IgD-negative memory B cell (primary cell): ENCODE measurements around the gene ZNF618. TPM values are rescaled to one million over a fixed set of nuclear protein-coding genes. Genes with fewer than 3 reads are reported as not detected.

Experiments used
- H3K27ac Mint-ChIP-seq, 3 donors: one replicate each; pipeline ENCODE4 v1.8.0; 2020 to 2022; ENCODE audit warnings: mild to moderate bottlenecking in 3 of 3, mixed read lengths in 3 of 3, moderate library complexity in 1 of 3
- H3K27me3 Mint-ChIP-seq: one replicate; pipeline ENCODE4 v1.8.0; 2021; ENCODE audit warnings: mixed read lengths
- H3K36me3 Mint-ChIP-seq: one replicate; pipeline ENCODE4 v1.8.0; 2020; ENCODE audit warnings: mild to moderate bottlenecking, mixed read lengths
- H3K4me1 Mint-ChIP-seq, 3 donors: one replicate each; pipeline ENCODE4 v1.8.0; 2020 to 2022; ENCODE audit warnings: mixed read lengths in 3 of 3, mild to moderate bottlenecking in 1 of 3
- H3K4me3 Mint-ChIP-seq, 4 donors: one replicate each; pipeline ENCODE4 v1.8.0; 2020 to 2022; ENCODE audit warnings: mild to moderate bottlenecking in 4 of 4, mixed read lengths in 4 of 4, moderate library complexity in 3 of 4
- H3K9me3 Mint-ChIP-seq, 3 donors: one replicate each; pipeline ENCODE4 v1.8.0; 2020 to 2021; ENCODE audit warnings: mixed read lengths in 3 of 3, mild to moderate bottlenecking in 1 of 3
- polyA plus RNA-seq: library from polyadenylated mRNA; unstranded; fragments of 300-500 nt; fragmentation: Illumina TruSeq; gene quantifications from one replicate; pipeline ENCODE4 v1.2.3, GENCODE V29; 2021

The ZNF618 gene
- polyA plus RNA-seq, 1 donor from 2014 or later = 2.2 TPM

- Mint-ChIP-seq H3K27ac (no peak overlapping the region), H3K27me3 (peaks cover 2% of the 10 kb centered on the region), H3K4me1 (peaks cover 6% of the 10 kb centered on the region in 3 donors), H3K4me3 (no peak overlapping the region), H3K9me3 (peaks cover 0 to 6% (median 0%) of the 10 kb centered on the region in 3 donors), H3K36me3 (no peaks in the 10 kb centered on the region)
These were observed 14.6 kb downstream of the ZNF618 start for GRCh38 chr9:113890704-113891103.

- H3K27ac Mint-ChIP-seq = no peak overlapping the region
These were observed 16.9 kb downstream of the ZNF618 start for GRCh38 chr9:113892861-113893491.

GRCh38 chr9:113894166-113894565 is 18.1 kb downstream of the ZNF618 start:
- H3K4me1 Mint-ChIP-seq = peaks cover 2 to 5% (median 5%) of the 10 kb centered on the region in 3 donors
- no peaks in the 10 kb centered on the region for H3K36me3 Mint-ChIP-seq
- no peaks in the 10 kb centered on the region for H3K27me3 Mint-ChIP-seq
- no peak overlapping the region for H3K27ac Mint-ChIP-seq
- H3K4me3 Mint-ChIP-seq = no peak overlapping the region
- H3K9me3 Mint-ChIP-seq = peaks cover 0 to 6% (median 6%) of the 10 kb centered on the region in 3 donors

More at GRCh38 chr9:113892861-113893491, 16.9 kb downstream of the ZNF618 start:
- H3K27me3 Mint-ChIP-seq = no peaks in the 10 kb centered on the region
- peaks cover under 1 to 5% (median 5%) of the 10 kb centered on the region in 3 donors for H3K4me1 Mint-ChIP-seq
- no peaks in the 10 kb centered on the region for H3K36me3 Mint-ChIP-seq
- peaks cover 0 to 6% (median 4%) of the 10 kb centered on the region in 3 donors for H3K9me3 Mint-ChIP-seq
- no peak overlapping the region for H3K4me3 Mint-ChIP-seq

- no peaks in the 10 kb centered on the region for H3K36me3 Mint-ChIP-seq
- H3K27ac Mint-ChIP-seq = no peak overlapping the region
- peaks cover 2 to 5% (median 5%) of the 10 kb centered on the region in 3 donors for H3K4me1 Mint-ChIP-seq
- no peaks in the 10 kb centered on the region for H3K27me3 Mint-ChIP-seq
- peaks cover 0 to 6% (median 4%) of the 10 kb centered on the region in 3 donors for H3K9me3 Mint-ChIP-seq
- no peak overlapping the region for H3K4me3 Mint-ChIP-seq
These were observed 19.4 kb downstream of the ZNF618 start for GRCh38 chr9:113895526-113895925.

- Mint-ChIP-seq H3K27me3 (no peaks in the 10 kb centered on the region), H3K27ac (peak overlapping the region in 2 of 3 donors; percentile 24 to 40), H3K4me1 (peaks cover 2 to 5% (median 5%) of the 10 kb centered on the region in 3 donors), H3K4me3 (peak overlapping the region in 1 of 4 donors; percentile 53), H3K36me3 (no peaks in the 10 kb centered on the region), H3K9me3 (peaks cover 0 to 6% (median 0%) of the 10 kb centered on the region in 3 donors)
These were observed 20.6 kb downstream of the ZNF618 start for GRCh38 chr9:113896713-113897112.

- H3K27me3 Mint-ChIP-seq = no peaks in the 10 kb centered on the region
- H3K4me3 Mint-ChIP-seq = peak overlapping the region in 1 of 4 donors; percentile 71
- no peaks in the 10 kb centered on the region for H3K36me3 Mint-ChIP-seq
- H3K27ac Mint-ChIP-seq = no peak overlapping the region
- peaks cover 2 to 5% (median 5%) of the 10 kb centered on the region in 3 donors for H3K4me1 Mint-ChIP-seq
- H3K9me3 Mint-ChIP-seq = peaks cover 0 to 6% (median 0%) of the 10 kb centered on the region in 3 donors
These were observed 22.0 kb downstream of the ZNF618 start for GRCh38 chr9:113898151-113898550.

GRCh38 chr9:113898596-113898995 is 22.5 kb downstream of the ZNF618 start:
- H3K4me1 Mint-ChIP-seq = peaks cover 2 to 5% (median 5%) of the 10 kb centered on the region in 3 donors
- peak overlapping the region in 1 of 4 donors; percentile 12 for H3K4me3 Mint-ChIP-seq
- H3K27ac Mint-ChIP-seq = no peak overlapping the region
- H3K36me3 Mint-ChIP-seq = peaks cover 1% of the 10 kb centered on the region
- H3K27me3 Mint-ChIP-seq = no peaks in the 10 kb centered on the region
- peaks cover 0 to 6% (median 3%) of the 10 kb centered on the region in 3 donors for H3K9me3 Mint-ChIP-seq

- H3K27ac Mint-ChIP-seq = peak overlapping the region in 1 of 3 donors; percentile 11
- H3K9me3 Mint-ChIP-seq = peaks cover 0 to 9% (median 8%) of the 10 kb centered on the region in 3 donors
- peaks cover 2 to 5% (median 5%) of the 10 kb centered on the region in 3 donors for H3K4me1 Mint-ChIP-seq
- no peak overlapping the region for H3K4me3 Mint-ChIP-seq
- H3K27me3 Mint-ChIP-seq = no peaks in the 10 kb centered on the region
- peaks cover 1% of the 10 kb centered on the region for H3K36me3 Mint-ChIP-seq
These were observed 23.1 kb downstream of the ZNF618 start for GRCh38 chr9:113899205-113899604.

- H3K4me1 Mint-ChIP-seq = peaks cover 2 to 5% (median 5%) of the 10 kb centered on the region in 3 donors
- H3K27ac Mint-ChIP-seq = peak overlapping the region in 1 of 3 donors; percentile 19
- H3K9me3 Mint-ChIP-seq = peaks cover 0 to 15% (median 11%) of the 10 kb centered on the region in 3 donors
- peak overlapping the region in 1 of 4 donors; percentile 38 for H3K4me3 Mint-ChIP-seq
- H3K36me3 Mint-ChIP-seq = peaks cover 1% of the 10 kb centered on the region
- H3K27me3 Mint-ChIP-seq = no peaks in the 10 kb centered on the region
These were observed 25.1 kb downstream of the ZNF618 start for GRCh38 chr9:113901221-113901688.

GRCh38 chr9:113903514-113904077 is 27.5 kb downstream of the ZNF618 start:
- Mint-ChIP-seq H3K27me3 (no peaks in the 10 kb centered on the region), H3K4me1 (no peaks in the 10 kb centered on the region), H3K27ac (no peak overlapping the region), H3K36me3 (peaks cover 1% of the 10 kb centered on the region), H3K4me3 (no peak overlapping the region), H3K9me3 (peaks cover 0 to 11% (median 10%) of the 10 kb centered on the region in 3 donors)

GRCh38 chr9:113906411-113907110 is 30.5 kb downstream of the ZNF618 start:
- H3K4me3 Mint-ChIP-seq = no peak overlapping the region
- H3K27me3 Mint-ChIP-seq = no peaks in the 10 kb centered on the region
- H3K4me1 Mint-ChIP-seq = no peaks in the 10 kb centered on the region
- peaks cover 1% of the 10 kb centered on the region for H3K36me3 Mint-ChIP-seq
- H3K27ac Mint-ChIP-seq = no peak overlapping the region
- H3K9me3 Mint-ChIP-seq = peaks cover 0 to 11% (median 10%) of the 10 kb centered on the region in 3 donors

GRCh38 chr9:113907282-113907681 is 31.2 kb downstream of the ZNF618 start:
- Mint-ChIP-seq H3K4me3 (no peak overlapping the region), H3K9me3 (peaks cover 0 to 11% (median 10%) of the 10 kb centered on the region in 3 donors), H3K27ac (no peak overlapping the region)

GRCh38 chr9:113909421-113909820 is 33.3 kb downstream of the ZNF618 start:
- no peak overlapping the region for H3K27ac Mint-ChIP-seq
- H3K4me3 Mint-ChIP-seq = no peak overlapping the region
- H3K36me3 Mint-ChIP-seq = no peaks in the 10 kb centered on the region
- H3K27me3 Mint-ChIP-seq = no peaks in the 10 kb centered on the region
- H3K9me3 Mint-ChIP-seq = peaks cover 0 to 8% (median under 1%) of the 10 kb centered on the region in 3 donors
- no peaks in the 10 kb centered on the region for H3K4me1 Mint-ChIP-seq

More at GRCh38 chr9:113907282-113907681, 31.2 kb downstream of the ZNF618 start:
- Mint-ChIP-seq H3K27me3 (no peaks in the 10 kb centered on the region), H3K36me3 (peaks cover 1% of the 10 kb centered on the region), H3K4me1 (no peaks in the 10 kb centered on the region)

- no peaks in the 10 kb centered on the region for H3K36me3 Mint-ChIP-seq
- no peaks in the 10 kb centered on the region for H3K4me1 Mint-ChIP-seq
- peaks cover 0 to 8% (median 0%) of the 10 kb centered on the region in 3 donors for H3K9me3 Mint-ChIP-seq
- H3K27me3 Mint-ChIP-seq = no peaks in the 10 kb centered on the region
- no peak overlapping the region for H3K27ac Mint-ChIP-seq
- H3K4me3 Mint-ChIP-seq = no peak overlapping the region
These were observed 34.0 kb downstream of the ZNF618 start for GRCh38 chr9:113910036-113910639.
